ENCODE data around the gene CADPS. TPM values are rescaled to one million over a fixed set of nuclear protein-coding genes. Genes with fewer than 3 reads are reported as not detected.

Gene CADPS
- total RNA-seq, 1 experiment from 2014 or later: 7.0 TPM

DNA sequence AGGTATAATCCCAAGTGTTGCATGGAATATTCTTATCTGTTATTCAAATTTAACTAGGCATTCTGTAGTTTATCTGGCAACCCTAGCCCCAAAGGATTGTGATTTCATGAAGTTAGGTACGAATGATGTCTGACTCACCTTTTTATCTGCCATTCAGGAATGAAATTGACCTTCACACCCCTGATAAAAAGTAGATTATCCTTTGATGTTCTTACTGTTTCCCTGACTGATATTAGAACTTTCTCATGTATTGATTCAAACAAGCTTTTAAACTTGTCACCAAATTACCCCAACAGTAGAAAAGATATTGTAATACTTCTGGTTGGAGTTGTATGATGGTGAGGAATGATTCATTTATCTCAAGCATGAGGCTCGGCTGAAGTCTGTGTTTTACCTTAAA lies 43.6 kb upstream of the CADPS start (continued):
- TF ChIP-seq, protein P1, sequence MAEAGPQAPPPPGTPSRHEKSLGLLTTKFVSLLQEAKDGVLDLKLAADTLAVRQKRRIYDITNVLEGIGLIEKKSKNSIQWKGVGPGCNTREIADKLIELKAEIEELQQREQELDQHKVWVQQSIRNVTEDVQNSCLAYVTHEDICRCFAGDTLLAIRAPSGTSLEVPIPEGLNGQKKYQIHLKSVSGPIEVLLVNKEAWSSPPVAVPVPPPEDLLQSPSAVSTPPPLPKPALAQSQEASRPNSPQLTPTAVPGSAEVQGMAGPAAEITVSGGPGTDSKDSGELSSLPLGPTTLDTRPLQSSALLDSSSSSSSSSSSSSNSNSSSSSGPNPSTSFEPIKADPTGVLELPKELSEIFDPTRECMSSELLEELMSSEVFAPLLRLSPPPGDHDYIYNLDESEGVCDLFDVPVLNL (CRISPR knock-in tag; IDR thresholded peaks at IDR 0.05; ENCODE audit: borderline replicate concordance, low read depth): no peak
- no peak for TF ChIP-seq NR2C2 (CRISPR knock-in tag; IDR thresholded peaks at IDR 0.05)
- no peak for TF ChIP-seq ELF4 (CRISPR knock-in tag; IDR thresholded peaks at IDR 0.05; ENCODE audit: low read depth)
- TF ChIP-seq, protein P2, sequence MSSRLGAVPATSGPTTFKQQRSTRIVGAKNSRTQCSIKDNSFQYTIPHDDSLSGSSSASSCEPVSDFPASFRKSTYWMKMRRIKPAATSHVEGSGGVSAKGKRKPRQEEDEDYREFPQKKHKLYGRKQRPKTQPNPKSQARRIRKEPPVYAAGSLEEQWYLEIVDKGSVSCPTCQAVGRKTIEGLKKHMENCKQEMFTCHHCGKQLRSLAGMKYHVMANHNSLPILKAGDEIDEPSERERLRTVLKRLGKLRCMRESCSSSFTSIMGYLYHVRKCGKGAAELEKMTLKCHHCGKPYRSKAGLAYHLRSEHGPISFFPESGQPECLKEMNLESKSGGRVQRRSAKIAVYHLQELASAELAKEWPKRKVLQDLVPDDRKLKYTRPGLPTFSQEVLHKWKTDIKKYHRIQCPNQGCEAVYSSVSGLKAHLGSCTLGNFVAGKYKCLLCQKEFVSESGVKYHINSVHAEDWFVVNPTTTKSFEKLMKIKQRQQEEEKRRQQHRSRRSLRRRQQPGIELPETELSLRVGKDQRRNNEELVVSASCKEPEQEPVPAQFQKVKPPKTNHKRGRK (CRISPR knock-in tag; IDR thresholded peaks at IDR 0.05; ENCODE audit: borderline replicate concordance): no peak

DNA sequence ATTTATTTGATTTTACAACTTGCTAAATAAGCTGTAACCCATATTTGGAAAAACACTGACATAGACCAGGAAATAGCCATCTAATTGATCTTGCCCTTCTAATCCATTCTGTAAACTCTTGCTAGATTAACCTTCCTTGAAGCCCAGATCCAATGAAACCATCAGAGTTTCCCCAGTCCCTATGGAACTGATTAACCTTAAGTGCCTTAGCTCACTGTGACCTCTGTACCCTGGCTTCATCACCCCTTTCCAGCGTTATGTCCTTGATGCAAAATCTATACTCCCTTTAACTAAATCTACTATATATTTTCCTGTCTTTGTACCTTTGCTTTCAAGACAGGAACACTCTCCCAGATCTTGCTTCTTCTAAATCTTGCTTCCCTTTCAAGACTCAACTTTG lies 42.9 kb upstream of the CADPS start:
- CTCF ChIA-PET: interaction anchor here (1.1 kb wide), 1 partner anchor 275 kb away, joined by 3 read pairs; no protein-coding TSS in a partner anchor
- TF ChIP-seq PRRX2 (CRISPR knock-in tag; IDR thresholded peaks at IDR 0.05): no peak
- TF ChIP-seq FOXJ3 (CRISPR knock-in tag; IDR thresholded peaks at IDR 0.05; ENCODE audit: borderline replicate concordance): no peak
- TF ChIP-seq KAT7 (CRISPR knock-in tag; IDR thresholded peaks at IDR 0.05; ENCODE audit: borderline replicate concordance): no peak
- TF ChIP-seq ESRRA (CRISPR knock-in tag; IDR thresholded peaks at IDR 0.05; ENCODE audit: borderline replicate concordance): no peak
- TF ChIP-seq HMGA2 (CRISPR knock-in tag; IDR thresholded peaks at IDR 0.05): no peak
- TF ChIP-seq TEAD1 (CRISPR knock-in tag; IDR thresholded peaks at IDR 0.05): no peak
- TF ChIP-seq, protein P2 (CRISPR knock-in tag; IDR thresholded peaks at IDR 0.05; ENCODE audit: borderline replicate concordance): no peak
- TF ChIP-seq, protein P3, sequence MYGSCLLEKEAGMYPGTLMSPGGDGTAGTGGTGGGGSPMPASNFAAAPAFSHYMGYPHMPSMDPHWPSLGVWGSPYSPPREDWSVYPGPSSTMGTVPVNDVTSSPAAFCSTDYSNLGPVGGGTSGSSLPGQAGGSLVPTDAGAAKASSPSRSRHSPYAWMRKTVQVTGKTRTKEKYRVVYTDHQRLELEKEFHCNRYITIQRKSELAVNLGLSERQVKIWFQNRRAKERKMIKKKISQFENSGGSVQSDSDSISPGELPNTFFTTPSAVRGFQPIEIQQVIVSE (CRISPR knock-in tag; IDR thresholded peaks at IDR 0.05; ENCODE audit: borderline replicate concordance): no peak
- TF ChIP-seq ZNF396 (CRISPR knock-in tag; IDR thresholded peaks at IDR 0.05; ENCODE audit: borderline replicate concordance): no peak
- TF ChIP-seq, protein P4, sequence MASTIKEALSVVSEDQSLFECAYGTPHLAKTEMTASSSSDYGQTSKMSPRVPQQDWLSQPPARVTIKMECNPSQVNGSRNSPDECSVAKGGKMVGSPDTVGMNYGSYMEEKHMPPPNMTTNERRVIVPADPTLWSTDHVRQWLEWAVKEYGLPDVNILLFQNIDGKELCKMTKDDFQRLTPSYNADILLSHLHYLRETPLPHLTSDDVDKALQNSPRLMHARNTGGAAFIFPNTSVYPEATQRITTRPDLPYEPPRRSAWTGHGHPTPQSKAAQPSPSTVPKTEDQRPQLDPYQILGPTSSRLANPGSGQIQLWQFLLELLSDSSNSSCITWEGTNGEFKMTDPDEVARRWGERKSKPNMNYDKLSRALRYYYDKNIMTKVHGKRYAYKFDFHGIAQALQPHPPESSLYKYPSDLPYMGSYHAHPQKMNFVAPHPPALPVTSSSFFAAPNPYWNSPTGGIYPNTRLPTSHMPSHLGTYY (CRISPR knock-in tag; IDR thresholded peaks at IDR 0.05): no peak
- TF ChIP-seq NFE2L1 (CRISPR knock-in tag; IDR thresholded peaks at IDR 0.05): no peak
- no peak for TF ChIP-seq ETV6 (CRISPR knock-in tag; IDR thresholded peaks at IDR 0.05)
- no peak for TF ChIP-seq MXD4 (CRISPR knock-in tag; IDR thresholded peaks at IDR 0.05; ENCODE audit: borderline replicate concordance)
- TF ChIP-seq, protein P1 (CRISPR knock-in tag; IDR thresholded peaks at IDR 0.05; ENCODE audit: borderline replicate concordance, low read depth): no peak
- TF ChIP-seq GRHL2 (CRISPR knock-in tag; IDR thresholded peaks at IDR 0.05; ENCODE audit: insufficient replicate concordance, severe bottlenecking): no peak
- TF ChIP-seq, protein P5, sequence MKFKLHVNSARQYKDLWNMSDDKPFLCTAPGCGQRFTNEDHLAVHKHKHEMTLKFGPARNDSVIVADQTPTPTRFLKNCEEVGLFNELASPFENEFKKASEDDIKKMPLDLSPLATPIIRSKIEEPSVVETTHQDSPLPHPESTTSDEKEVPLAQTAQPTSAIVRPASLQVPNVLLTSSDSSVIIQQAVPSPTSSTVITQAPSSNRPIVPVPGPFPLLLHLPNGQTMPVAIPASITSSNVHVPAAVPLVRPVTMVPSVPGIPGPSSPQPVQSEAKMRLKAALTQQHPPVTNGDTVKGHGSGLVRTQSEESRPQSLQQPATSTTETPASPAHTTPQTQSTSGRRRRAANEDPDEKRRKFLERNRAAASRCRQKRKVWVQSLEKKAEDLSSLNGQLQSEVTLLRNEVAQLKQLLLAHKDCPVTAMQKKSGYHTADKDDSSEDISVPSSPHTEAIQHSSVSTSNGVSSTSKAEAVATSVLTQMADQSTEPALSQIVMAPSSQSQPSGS (CRISPR knock-in tag; IDR thresholded peaks at IDR 0.05; ENCODE audit: borderline replicate concordance, low read depth): no peak
- Mint-ChIP-seq H3K27me3 (ENCODE audit: low read depth) (no peaks in the 10 kb centered on the region; the same call in none of the 2 replicates), H3K9me3 (0 out of 2 replicates have a peak, but pooled peaks cover 5% of the 10 kb centered on the region), H3K4me3 (no peak overlapping the region), H3K4me1 (peaks cover 28% of the 10 kb centered on the region), H3K27ac (no peak overlapping the region), H3K36me3 (no peaks in the 10 kb centered on the region)
- no peak for ATAC-seq
- DNase-seq (ENCODE audit: low spot score): no peak
- POLR2A ChIA-PET: no interaction called here
